Stimulated activated CD4-positive, alpha-beta T cell treated with anti-CD3 and anti-CD28 coated beads, TNF-alpha, amount 100 ng/mL, for 1 hour (primary cell): ENCODE results near the gene C22orf42.
"Not testable (repeated sequence)": the region's sequence is repeated elsewhere in the genome, so short reads cannot be mapped to it uniquely, and the experiment has no call there.

Experiments used
- DNase-seq, 3 donors: peaks; one replicate each; pipeline ENCODE4 v3.0.0-alpha.2; 2020; ENCODE audit warnings: low read depth in 3 of 3, low spot score in 1 of 3

C22orf42 gene

GRCh38 chr22:32158712-32159533 lies at the start of gene C22orf42:
Gene C22orf42, minus strand, starts transcription at chr22:32159303. Its CDS starts 88 bp downstream, at chr22:32159215.
- DNase-seq = no peak

GRCh38 chr22:32208681-32209080 lies 49.6 kb upstream of the C22orf42 start:
- no peak for DNase-seq

- DNase-seq = no peak
These were observed 48.9 kb upstream of the C22orf42 start for GRCh38 chr22:32207971-32208480.

- DNase-seq = no peak
These were observed 48.0 kb upstream of the C22orf42 start for GRCh38 chr22:32206774-32207758.

- no peak for DNase-seq
These were observed 47.1 kb upstream of the C22orf42 start for GRCh38 chr22:32205974-32206773.

GRCh38 chr22:32204856-32205722 lies 46.0 kb upstream of the C22orf42 start, which contains the start of gene RFPL2:
Gene RFPL2, minus strand, starts transcription at chr22:32205073. Its CDS starts 2,622 bp downstream, at chr22:32202451.
- DNase-seq = no peak

GRCh38 chr22:32204040-32204855 lies 45.1 kb upstream of the C22orf42 start:
- no peak for DNase-seq

GRCh38 chr22:32203181-32204039 lies 44.3 kb upstream of the C22orf42 start:
- no peak for DNase-seq

GRCh38 chr22:32202539-32203180 lies 43.6 kb upstream of the C22orf42 start:
- DNase-seq = no peak

GRCh38 chr22:32202161-32202538 lies 43.0 kb upstream of the C22orf42 start:
- DNase-seq = no peak

GRCh38 chr22:32200752-32201151 lies 41.6 kb upstream of the C22orf42 start:
- DNase-seq = no peak

GRCh38 chr22:32199961-32200360 lies 40.9 kb upstream of the C22orf42 start:
- DNase-seq = no peak

GRCh38 chr22:32199341-32199740 lies 40.2 kb upstream of the C22orf42 start:
- no peak for DNase-seq

GRCh38 chr22:32197553-32198226 lies 38.6 kb upstream of the C22orf42 start:
- DNase-seq = not testable (repeated sequence)

- not testable (repeated sequence) for DNase-seq
These were observed 36.8 kb upstream of the C22orf42 start for GRCh38 chr22:32195900-32196299.

- DNase-seq = not testable (repeated sequence)
These were observed 34.2 kb upstream of the C22orf42 start for GRCh38 chr22:32193346-32193745.

GRCh38 chr22:32191021-32191420 lies 31.9 kb upstream of the C22orf42 start:
- not testable (repeated sequence) for DNase-seq
